H9 (cell line): Measurements from ENCODE around the gene MGAT5. TPM values are rescaled to one million over a fixed set of nuclear protein-coding genes. Genes with fewer than 3 reads are reported as not detected.

ENCODE experiments used
- DNase-seq: peaks from one replicate; pipeline ENCODE4 v3.0.0-alpha.2; 2017
- H2AFZ ChIP-seq: one replicate; pipeline ENCODE4 v1.6.1; 2013; ENCODE audit warnings: mild to moderate bottlenecking, low read length, control low read depth, moderate library complexity
- H2AK5ac ChIP-seq: 2 replicates; pipeline ENCODE4 v1.6.1; 2013; ENCODE audit warnings: low read length, control low read depth, mixed read lengths; ENCODE audit not compliant: insufficient read length
- H2BK120ac ChIP-seq: one replicate; pipeline ENCODE4 v1.6.1; 2013; ENCODE audit warnings: low read depth, mild to moderate bottlenecking, low read length, control low read depth, inconsistent platforms; ENCODE audit not compliant: poor library complexity, severe bottlenecking
- H2BK12ac ChIP-seq: 2 replicates; pipeline ENCODE4 v1.6.1; 2013; ENCODE audit warnings: low read length, control low read depth, mixed read lengths, low read depth; ENCODE audit not compliant: insufficient read length
- H2BK15ac ChIP-seq: 2 replicates; pipeline ENCODE4 v1.6.1; 2013; ENCODE audit warnings: low read depth, low read length, control low read depth
- H2BK20ac ChIP-seq: one replicate; pipeline ENCODE4 v1.6.1; 2013; ENCODE audit warnings: low read depth, mild to moderate bottlenecking, low read length, control low read depth, inconsistent platforms; ENCODE audit not compliant: poor library complexity, severe bottlenecking
- H2BK5ac ChIP-seq: 2 replicates; pipeline ENCODE4 v1.6.1; 2013; ENCODE audit warnings: low read length, control low read depth, mixed read lengths; ENCODE audit not compliant: insufficient read length
- H3K14ac ChIP-seq: 2 replicates; pipeline ENCODE4 v1.6.1; 2013; ENCODE audit warnings: low read length, control low read depth; ENCODE audit not compliant: insufficient read depth
- H3K18ac ChIP-seq: 2 replicates; pipeline ENCODE4 v1.6.1; 2013; ENCODE audit warnings: low read depth, mild to moderate bottlenecking, mixed read lengths, low read length, control low read depth; ENCODE audit not compliant: insufficient read length
- H3K23ac ChIP-seq: 2 replicates; pipeline ENCODE4 v1.6.1; 2013; ENCODE audit warnings: low read length, control low read depth, mixed read lengths, low read depth; ENCODE audit not compliant: insufficient read length
- H3K23me2 ChIP-seq: 2 replicates; pipeline ENCODE4 v1.6.1; 2013; ENCODE audit warnings: low read depth, mild to moderate bottlenecking, mixed read lengths, low read length, control low read depth; ENCODE audit not compliant: insufficient read length, poor library complexity, severe bottlenecking
- H3K27ac ChIP-seq: 2 replicates; pipeline ENCODE4 v1.5.1; 2013; ENCODE audit warnings: low read length, control low read depth, mixed read lengths, low read depth; ENCODE audit not compliant: insufficient read length
- H3K27me3 ChIP-seq: 2 replicates; pipeline ENCODE4 v1.6.1; 2013; ENCODE audit warnings: low read length, control low read depth, inconsistent platforms; ENCODE audit not compliant: insufficient read depth
- H3K4ac ChIP-seq: 2 replicates; pipeline ENCODE4 v1.6.1; 2013; ENCODE audit warnings: low read depth, mild to moderate bottlenecking, control low read depth, inconsistent platforms, low read length, moderate library complexity
- H3K4me1 ChIP-seq: 2 replicates; pipeline ENCODE4 v1.6.1; 2013; ENCODE audit warnings: low read length, control low read depth, inconsistent platforms; ENCODE audit not compliant: insufficient read depth
- H3K4me2 ChIP-seq: 2 replicates; pipeline ENCODE4 v1.6.1; 2013; ENCODE audit warnings: low read length, control low read depth, mixed read lengths; ENCODE audit not compliant: insufficient read length, insufficient read depth
- H3K56ac ChIP-seq: 2 replicates; pipeline ENCODE4 v1.6.1; 2013; ENCODE audit warnings: low read depth, mild to moderate bottlenecking, mixed read lengths, low read length, control low read depth; ENCODE audit not compliant: insufficient read length
- H3K79me1 ChIP-seq: 2 replicates; pipeline ENCODE4 v1.6.1; 2013; ENCODE audit warnings: low read depth, mild to moderate bottlenecking, moderate library complexity, low read length, control low read depth, inconsistent platforms; ENCODE audit not compliant: insufficient read depth, poor library complexity, severe bottlenecking
- H3K79me2 ChIP-seq: 2 replicates; pipeline ENCODE4 v1.6.1; 2013; ENCODE audit warnings: low read length, control low read depth, inconsistent platforms; ENCODE audit not compliant: insufficient read depth
- H3K9ac ChIP-seq: 2 replicates; pipeline ENCODE4 v1.6.1; 2013; ENCODE audit warnings: low read length, control low read depth, mixed read lengths; ENCODE audit not compliant: insufficient read length; ENCODE audit errors: extremely low read depth
- H3K9me3 ChIP-seq: one replicate; pipeline ENCODE4 v1.6.1; 2013; ENCODE audit warnings: low read depth, low read length, inconsistent platforms; ENCODE audit not compliant: control insufficient read depth
- H3T11ph ChIP-seq: one replicate; pipeline ENCODE4 v1.6.1; 2013; ENCODE audit warnings: mild to moderate bottlenecking, low read length, control low read depth, inconsistent platforms
- H4K20me1 ChIP-seq: one replicate; pipeline ENCODE4 v1.6.1; 2013; ENCODE audit not compliant: control insufficient read depth, insufficient read length, insufficient read depth
- H4K5ac ChIP-seq: 2 replicates; pipeline ENCODE4 v1.6.1; 2013; ENCODE audit warnings: low read depth, mild to moderate bottlenecking, mixed read lengths, low read length, control low read depth; ENCODE audit not compliant: insufficient read length
- H4K8ac ChIP-seq: replicated peaks from 2 replicates; pipeline ENCODE4 v1.6.1; 2013; ENCODE audit warnings: low read length, control low read depth, mixed read lengths, low read depth; ENCODE audit not compliant: insufficient read length
- H4K91ac ChIP-seq: 2 replicates; pipeline ENCODE4 v1.6.1; 2013; ENCODE audit warnings: low read depth, mild to moderate bottlenecking, moderate library complexity, mixed read lengths, low read length, control low read depth; ENCODE audit not compliant: insufficient read length
- H3K27ac Mint-ChIP-seq, 3 experiments: 2 replicates in 2 of 3; 3 replicates in 1 of 3; pipeline ENCODE4 v1.8.0; 2020 to 2021; ENCODE audit warnings: mixed read lengths in 3 of 3, mild to moderate bottlenecking in 1 of 3, moderate library complexity in 1 of 3
- H3K27me3 Mint-ChIP-seq: 2 replicates; pipeline ENCODE4 v1.8.0; 2021; ENCODE audit warnings: low read depth, mild to moderate bottlenecking, moderate library complexity, mixed read lengths
- H3K36me3 Mint-ChIP-seq, 3 experiments: 2 replicates in 2 of 3; 3 replicates in 1 of 3; pipeline ENCODE4 v1.8.0; 2020 to 2021; ENCODE audit warnings: low read depth in 3 of 3, mixed read lengths in 3 of 3; ENCODE audit not compliant: insufficient read depth in 1 of 3
- H3K4me1 Mint-ChIP-seq, 2 experiments: 2 replicates each; pipeline ENCODE4 v1.8.0; 2020; ENCODE audit warnings: mixed read lengths in 2 of 2
- H3K4me3 Mint-ChIP-seq, 2 experiments: 2 replicates in 1 of 2; 3 replicates in 1 of 2; pipeline ENCODE4 v1.8.0; 2020 to 2021; ENCODE audit warnings: mild to moderate bottlenecking in 2 of 2, mixed read lengths in 2 of 2, moderate library complexity in 1 of 2
- H3K9me3 Mint-ChIP-seq, 2 experiments: 2 replicates in 1 of 2; 3 replicates in 1 of 2; pipeline ENCODE4 v1.8.0; 2020; ENCODE audit warnings: mild to moderate bottlenecking in 2 of 2, mixed read lengths in 2 of 2, moderate library complexity in 1 of 2
- WGBS: extraction: QIAGEN DNeasy Blood & Tissue Kit; methylation state at CpG from one replicate; pipeline ENCODE4 v1.1.7; 2013; ENCODE audit warnings: missing lambda C conversion rate, low lambda C conversion rate, mixed read lengths; ENCODE audit not compliant: insufficient read length; ENCODE audit errors: extremely low coverage; 5-methylcytosine and 5-hydroxymethylcytosine counted together
- total RNA-seq: library from RNA; stranded (reverse); gene quantifications from 2 replicates; pipeline ENCODE4 v1.2.1, GENCODE V29; 2021
- TF ChIP-seq, protein P1 (sequence below): fragments of 200-600 bp; sonication (generic); conservative IDR thresholded peaks from 3 replicates; pipeline ENCODE4 v1.8.0; 2021; ENCODE audit warnings: antibody characterized with exemption, mild to moderate bottlenecking

Gene MGAT5
- total RNA-seq, 1 experiment from 2014 or later = 25.7 TPM

DNA sequence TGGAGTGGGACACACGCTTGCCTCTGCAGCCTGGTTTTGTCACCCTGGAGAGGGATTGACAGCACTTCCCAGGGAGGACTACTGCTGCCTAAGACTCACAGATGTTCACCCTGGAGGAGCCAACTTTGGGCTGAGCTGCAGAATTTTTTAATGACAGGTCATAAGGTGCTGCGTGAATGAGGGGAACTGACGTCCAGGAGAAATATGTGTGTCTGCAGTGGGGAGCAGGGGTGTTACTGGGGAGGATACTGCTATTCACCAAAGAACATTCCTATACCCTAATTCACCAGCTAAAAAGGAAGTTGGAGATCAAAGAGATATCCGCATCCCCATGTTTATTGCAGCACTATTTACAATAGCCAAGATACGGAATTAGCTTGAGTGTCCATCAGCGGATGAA lies 144.4 kb downstream of the MGAT5 start:
- Mint-ChIP-seq H3K9me3 (no peaks in the 10 kb centered on the region), H3K4me1 (peaks cover 8 to 9% of the 10 kb centered on the region in 2 experiments), H3K27ac (no peak overlapping the region), H3K4me3 (no peak overlapping the region), H3K27me3 (no peaks in the 10 kb centered on the region), H3K36me3 (peaks cover 0 to under 1% (median 0%) of the 10 kb centered on the region in 3 experiments; a peak in 3 of 7 replicates)
- Histone ChIP-seq H3K27ac (no peak overlapping the region), H3K79me2 (no peaks in the 10 kb centered on the region), H2BK20ac (no peak overlapping the region), H2AFZ (no peak overlapping the region), H3K4ac (no peak overlapping the region), H2BK15ac (no peak overlapping the region), H3T11ph (no peak overlapping the region), H4K91ac (no peak overlapping the region), H3K18ac (no peak overlapping the region), H4K20me1 (no peaks in the 10 kb centered on the region), H3K23ac (no peak overlapping the region), H3K4me1 (no peaks in the 10 kb centered on the region), H3K79me1 (no peaks in the 10 kb centered on the region), H2BK12ac (no peak overlapping the region), H2BK120ac (no peak overlapping the region), H3K56ac (no peak overlapping the region), H3K27me3 (no peaks in the 10 kb centered on the region), H2AK5ac (no peak overlapping the region), H4K8ac (no peak overlapping the region), H2BK5ac (no peak overlapping the region), H3K23me2 (no peaks in the 10 kb centered on the region), H3K14ac (no peak overlapping the region), H3K9me3 (no peaks in the 10 kb centered on the region), H3K9ac (no peak overlapping the region), H4K5ac (no peak overlapping the region), H3K4me2 (no peak overlapping the region)
- TF ChIP-seq, protein P1, sequence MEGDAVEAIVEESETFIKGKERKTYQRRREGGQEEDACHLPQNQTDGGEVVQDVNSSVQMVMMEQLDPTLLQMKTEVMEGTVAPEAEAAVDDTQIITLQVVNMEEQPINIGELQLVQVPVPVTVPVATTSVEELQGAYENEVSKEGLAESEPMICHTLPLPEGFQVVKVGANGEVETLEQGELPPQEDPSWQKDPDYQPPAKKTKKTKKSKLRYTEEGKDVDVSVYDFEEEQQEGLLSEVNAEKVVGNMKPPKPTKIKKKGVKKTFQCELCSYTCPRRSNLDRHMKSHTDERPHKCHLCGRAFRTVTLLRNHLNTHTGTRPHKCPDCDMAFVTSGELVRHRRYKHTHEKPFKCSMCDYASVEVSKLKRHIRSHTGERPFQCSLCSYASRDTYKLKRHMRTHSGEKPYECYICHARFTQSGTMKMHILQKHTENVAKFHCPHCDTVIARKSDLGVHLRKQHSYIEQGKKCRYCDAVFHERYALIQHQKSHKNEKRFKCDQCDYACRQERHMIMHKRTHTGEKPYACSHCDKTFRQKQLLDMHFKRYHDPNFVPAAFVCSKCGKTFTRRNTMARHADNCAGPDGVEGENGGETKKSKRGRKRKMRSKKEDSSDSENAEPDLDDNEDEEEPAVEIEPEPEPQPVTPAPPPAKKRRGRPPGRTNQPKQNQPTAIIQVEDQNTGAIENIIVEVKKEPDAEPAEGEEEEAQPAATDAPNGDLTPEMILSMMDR = no peak
- DNase-seq = no peak
- no CpG with 5 or more reads among the region's 6 CpGs for WGBS
